OCI-LY3 (cell line): Measurements from ENCODE around the gene KCNH5.

Experiments used
- CTCF ChIP-seq: fragments of 200-600, 300-600 bp; sonication (generic); IDR thresholded peaks from 2 replicates; pipeline ENCODE4 v1.5.1; 2014; ENCODE audit warnings: antibody characterized with exemption, low read length, low read depth
- EZH2phosphoT487 ChIP-seq: fragments of 200-600 bp; shearing (Covaris generic); IDR thresholded peaks from 2 replicates; pipeline ENCODE4 v1.6.1; 2018; ENCODE audit warnings: antibody characterized with exemption, mixed run types, low read depth

GRCh38 chr14:62844546-62844945 is 200.7 kb downstream of the KCNH5 start:
- TF ChIP-seq CTCF (no peak), EZH2phosphoT487 (no peak)
